HG02678 (cell line): ENCODE measurements around the gene IER3.

Source experiments
- ATAC-seq: cut with Tn5 transposase; IDR thresholded peaks from one replicate; pipeline ENCODE4 v1.9.1; 2021; ENCODE audit warnings: mild to moderate bottlenecking, moderate library complexity; ENCODE audit not compliant: unreplicated experiment

IER3 gene

DNA sequence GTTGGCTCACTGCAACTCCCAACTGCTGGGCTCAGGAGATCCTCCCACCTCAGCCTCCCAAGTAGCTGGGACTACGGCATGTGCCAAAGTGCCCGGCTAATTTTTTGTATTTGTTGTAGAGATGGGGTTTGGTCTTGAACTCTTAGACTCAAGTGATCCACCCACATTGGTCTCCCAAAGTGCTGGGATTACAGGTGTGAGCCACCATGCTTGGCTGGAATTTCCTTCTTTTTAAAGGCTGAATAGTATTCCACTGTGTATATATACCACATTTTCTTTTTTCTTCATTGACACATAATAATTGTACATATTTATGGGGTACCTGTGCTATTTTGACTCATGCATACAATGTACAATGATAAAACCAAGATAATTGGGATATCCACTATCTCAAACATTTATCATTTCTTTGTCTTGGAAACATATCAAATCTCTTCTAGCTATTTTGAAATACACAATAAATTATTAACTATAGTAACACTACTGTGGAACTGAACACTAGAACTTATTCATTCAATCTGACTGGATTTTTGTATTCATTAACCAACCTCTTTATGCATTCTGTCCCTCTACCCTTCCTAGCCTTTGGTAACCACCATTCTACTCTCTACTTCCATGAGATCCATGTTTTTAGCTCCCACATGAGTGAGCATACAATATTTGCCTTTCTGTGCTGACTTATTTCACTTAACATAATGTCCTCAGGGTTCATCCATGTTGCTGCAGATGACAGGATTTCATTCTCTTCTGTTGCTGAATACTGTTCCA is 35.1 kb downstream of the IER3 start:
- no peak for ATAC-seq

- no peak for ATAC-seq
Observed at GRCh38 chr6:30707281-30707850, 37.0 kb downstream of the IER3 start.

DNA sequence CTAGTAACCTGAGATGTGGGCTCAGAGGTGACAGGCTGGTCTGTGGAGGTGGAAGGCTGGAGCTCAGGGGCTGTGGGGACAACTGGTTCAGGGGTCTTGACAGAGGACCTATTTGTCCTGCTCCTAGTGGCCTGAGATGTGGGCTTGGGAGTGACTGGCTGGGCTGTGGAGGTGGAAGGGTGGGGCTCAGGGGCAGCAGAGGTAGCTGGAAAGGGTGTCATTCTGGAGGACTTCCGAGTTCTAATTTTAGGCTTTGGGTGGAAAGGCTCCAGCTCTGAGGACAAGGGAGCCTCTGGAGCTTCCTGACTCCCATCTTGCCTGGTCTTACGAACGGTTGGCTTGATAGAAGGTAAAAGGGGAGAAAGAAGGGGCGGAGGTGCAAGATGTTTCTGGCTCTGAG is 38.7 kb downstream of the IER3 start:
- no peak for ATAC-seq

GRCh38 chr6:30703821-30704220 is 40.5 kb downstream of the IER3 start:
- ATAC-seq = no peak

DNA sequence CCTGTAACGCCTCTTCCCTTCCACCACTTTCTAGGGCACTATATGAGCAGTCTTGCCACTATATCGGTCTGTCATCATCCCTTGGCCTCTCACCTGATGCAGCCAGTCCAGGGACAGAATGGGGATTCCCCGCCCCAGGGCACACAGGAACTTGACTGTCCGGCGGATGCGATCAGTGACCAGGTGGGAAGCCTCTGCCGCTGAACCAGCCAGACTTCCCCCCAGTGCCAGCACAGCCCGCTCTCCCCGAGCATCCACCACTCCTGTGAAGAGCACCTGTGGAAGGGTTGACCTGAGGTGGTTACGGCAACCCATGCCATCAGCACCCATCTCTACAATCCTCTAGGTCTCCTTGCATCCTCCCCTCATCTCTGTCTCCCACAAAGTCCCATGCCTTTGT is 41.3 kb downstream of the IER3 start:
- ATAC-seq = no peak

- no peak for ATAC-seq
Observed at GRCh38 chr6:30700340-30700739, 44.0 kb downstream of the IER3 start.

- no peak for ATAC-seq
Observed at GRCh38 chr6:30696432-30696831, 47.9 kb downstream of the IER3 start.
